Osteocyte (in vitro differentiated cells): ENCODE results near the gene ARRDC5. TPM values are rescaled to one million over a fixed set of nuclear protein-coding genes. Genes with fewer than 3 reads are reported as not detected.

ENCODE experiments used
- DNase-seq: peaks from one replicate; pipeline ENCODE4 v3.0.0; 2021; ENCODE audit warnings: mixed read lengths; ENCODE audit not compliant: unreplicated experiment; ENCODE audit errors: extremely low spot score
- H3K27ac Mint-ChIP-seq: one replicate; pipeline ENCODE4 v1.8.0; 2021; ENCODE audit warnings: mild to moderate bottlenecking, mixed read lengths; ENCODE audit not compliant: unreplicated experiment
- H3K27me3 Mint-ChIP-seq: one replicate; pipeline ENCODE4 v1.8.0; 2021; ENCODE audit warnings: mixed read lengths; ENCODE audit not compliant: unreplicated experiment
- H3K36me3 Mint-ChIP-seq: one replicate; pipeline ENCODE4 v1.8.0; 2021; ENCODE audit warnings: mixed read lengths; ENCODE audit not compliant: unreplicated experiment
- H3K4me1 Mint-ChIP-seq: one replicate; pipeline ENCODE4 v1.8.0; 2021; ENCODE audit warnings: mixed read lengths; ENCODE audit not compliant: unreplicated experiment
- H3K4me3 Mint-ChIP-seq: one replicate; pipeline ENCODE4 v1.8.0; 2021; ENCODE audit warnings: mild to moderate bottlenecking, moderate library complexity, mixed read lengths; ENCODE audit not compliant: unreplicated experiment
- H3K9me3 Mint-ChIP-seq: one replicate; pipeline ENCODE4 v1.8.0; 2021; ENCODE audit warnings: mixed read lengths; ENCODE audit not compliant: unreplicated experiment
- CTCF ChIP-seq: fragments of 200-600 bp; sonication (generic); IDR thresholded peaks from 2 replicates; pipeline ENCODE4 v1.5.0; 2021; ENCODE audit warnings: antibody characterized with exemption, mild to moderate bottlenecking, moderate library complexity
- total RNA-seq: library from RNA; stranded (reverse); gene quantifications from 2 replicates; pipeline ENCODE4 v1.2.1, GENCODE V29; 2021

The ARRDC5 gene
- total RNA-seq, 1 donor from 2014 or later = not detected

GRCh38 chr19:4913996-4914735, 11.5 kb upstream of the ARRDC5 start:
- Mint-ChIP-seq H3K27me3 (no peaks in the 10 kb centered on the region), H3K9me3 (no peaks in the 10 kb centered on the region), H3K36me3 (no peaks in the 10 kb centered on the region), H3K27ac (peak overlapping the region; percentile 92), H3K4me1 (peaks cover 56% of the 10 kb centered on the region), H3K4me3 (no peak overlapping the region)
- no peak for DNase-seq
- TF ChIP-seq CTCF = no peak

- DNase-seq = peak; percentile 94
- Mint-ChIP-seq H3K27me3 (no peaks in the 10 kb centered on the region), H3K4me1 (peaks cover 56% of the 10 kb centered on the region), H3K27ac (peak overlapping the region; percentile 97), H3K4me3 (peak overlapping the region; percentile 72), H3K36me3 (no peaks in the 10 kb centered on the region), H3K9me3 (no peaks in the 10 kb centered on the region)
- TF ChIP-seq CTCF = peak; percentile 86
Observed at GRCh38 chr19:4911786-4912672, 9.3 kb upstream of the ARRDC5 start.

GRCh38 chr19:4911314-4911713, 8.6 kb upstream of the ARRDC5 start:
- peaks cover 53% of the 10 kb centered on the region for H3K4me1 Mint-ChIP-seq
- no peaks in the 10 kb centered on the region for H3K36me3 Mint-ChIP-seq
- no peak for DNase-seq
- no peaks in the 10 kb centered on the region for H3K9me3 Mint-ChIP-seq
- no peak for TF ChIP-seq CTCF
- H3K4me3 Mint-ChIP-seq = peak overlapping the region; percentile 72
- peak overlapping the region; percentile 97 for H3K27ac Mint-ChIP-seq
- no peaks in the 10 kb centered on the region for H3K27me3 Mint-ChIP-seq

- no peaks in the 10 kb centered on the region for H3K9me3 Mint-ChIP-seq
- peaks cover 49% of the 10 kb centered on the region for H3K4me1 Mint-ChIP-seq
- peak overlapping the region; percentile 97 for H3K27ac Mint-ChIP-seq
- peak overlapping the region; percentile 72 for H3K4me3 Mint-ChIP-seq
- TF ChIP-seq CTCF = no peak
- H3K27me3 Mint-ChIP-seq = no peaks in the 10 kb centered on the region
- no peaks in the 10 kb centered on the region for H3K36me3 Mint-ChIP-seq
- no peak for DNase-seq
Observed at GRCh38 chr19:4910594-4911281, 8.0 kb upstream of the ARRDC5 start.
